Measurements from ENCODE around the gene ELP2. TPM values are rescaled to one million over a fixed set of nuclear protein-coding genes. Genes with fewer than 3 reads are reported as not detected.

The ELP2 gene
- total and polyA plus RNA-seq, 2 of the 8 experiments (the other 6 are each of a cell fraction or from before 2014, with no cell fraction given) = 55.8 to 165 TPM

DNA sequence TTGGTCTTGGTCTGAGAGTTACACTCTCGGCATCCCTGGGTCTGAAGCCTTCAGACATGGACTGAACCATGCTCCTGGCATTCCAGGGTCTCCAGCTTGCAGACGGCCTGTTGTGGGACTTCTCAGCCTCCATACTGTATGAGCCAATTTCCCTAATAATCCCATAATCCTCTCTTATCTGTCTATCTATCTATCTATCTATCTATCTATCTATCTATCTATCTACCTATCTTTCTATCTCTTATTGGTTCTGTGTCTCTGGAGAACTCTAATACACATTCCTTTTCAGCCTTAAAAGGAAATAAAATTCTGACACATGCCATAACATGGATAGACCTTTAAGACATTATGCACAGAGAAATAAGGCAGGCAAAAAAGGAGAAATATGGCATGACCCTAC is 24.9 kb upstream of the ELP2 start:
- 77% methylated on average over 2 of the region's 2 CpGs; no CpG with 5 or more reads in 1 of the 2 experiments for WGBS, 2 experiments (ENCODE audit: extremely low coverage in 1 of 2, insufficient coverage in 1 of 2, insufficient read length in 1 of 2, insufficient replicate concordance in 2 of 2, low coverage in 1 of 2, low lambda C conversion rate in 2 of 2, missing lambda C conversion rate in 1 of 2)
- CTCF ChIA-PET (ENCODE audit: partially characterized antibody) = interaction anchor here (0.7 to 2.1 kb wide), 2 partner anchors 9 kb away, joined by 3 to 9 read pairs; no protein-coding TSS in a partner anchor
- FAIRE-seq = no peak

More for the DNA sequence above, 24.9 kb upstream of the ELP2 start:
- no peak overlapping the region for H2AK5ac ChIP-seq (ENCODE audit: low read depth, low read length)
- DNase-seq (ENCODE audit: low read depth in 1 of 2, low spot score in 2 of 2) = no peak
- no peak overlapping the region for H2BK5ac ChIP-seq (ENCODE audit: low read depth, low read length)
- no peak overlapping the region for H3K4me2 ChIP-seq (ENCODE audit: insufficient read depth in 1 of 2, low read depth in 2 of 2, low read length in 2 of 2)
- no peaks in the 10 kb centered on the region for H4K20me1 ChIP-seq (replicated peaks in 1 of 2; ENCODE audit: control insufficient read depth in 1 of 2, insufficient read depth in 2 of 2, low read length in 2 of 2)
- H3K27me3 ChIP-seq (replicated peaks in 1 of 4; ENCODE audit: control insufficient read depth in 3 of 4, extremely low read depth in 1 of 4, insufficient read depth in 3 of 4, low read length in 3 of 4) = no peaks in the 10 kb centered on the region; a peak in 1 of 7 replicates
- H4K5ac ChIP-seq (ENCODE audit: insufficient read length, low read depth, low read length) = no peak overlapping the region
- no peak overlapping the region for H4K91ac ChIP-seq (replicated peaks; ENCODE audit: insufficient read length, low read length)
- H2BK120ac ChIP-seq (replicated peaks; ENCODE audit: low read depth, low read length) = no peak overlapping the region
- no peak overlapping the region for H3K14ac ChIP-seq (ENCODE audit: insufficient read length)
- H3K4me1 ChIP-seq (replicated peaks in 1 of 4; ENCODE audit: control insufficient read depth in 3 of 4, insufficient read depth in 4 of 4, low read length in 3 of 4) = no peaks in the 10 kb centered on the region
- H2BK15ac ChIP-seq (ENCODE audit: low read length) = no peak overlapping the region
- POLR2A ChIA-PET (ENCODE audit: partially characterized antibody) = interaction anchor here (1.2 kb wide), 1 partner anchor 15 kb away, joined by 3 read pairs; no protein-coding TSS in a partner anchor
- TF ChIP-seq SRF (IDR thresholded peaks at IDR 0.05; ENCODE audit: low read depth, low read length) (no peak), TCF12 (IDR thresholded peaks at IDR 0.05; ENCODE audit: low read depth, low read length) (no peak), HDAC6 (IDR thresholded peaks at IDR 0.05; ENCODE audit: low read depth, low read length) (no peak), HDAC2 (IDR thresholded peaks at IDR 0.05; ENCODE audit: borderline replicate concordance in 1 of 2, low read depth in 2 of 2, low read length in 2 of 2) (no peak), KDM4A (IDR thresholded peaks at IDR 0.05; ENCODE audit: low read depth, low read length, severe bottlenecking) (no peak), JUND (IDR thresholded peaks at IDR 0.05; ENCODE audit: low read length) (no peak)
- TF ChIP-seq, protein P1, sequence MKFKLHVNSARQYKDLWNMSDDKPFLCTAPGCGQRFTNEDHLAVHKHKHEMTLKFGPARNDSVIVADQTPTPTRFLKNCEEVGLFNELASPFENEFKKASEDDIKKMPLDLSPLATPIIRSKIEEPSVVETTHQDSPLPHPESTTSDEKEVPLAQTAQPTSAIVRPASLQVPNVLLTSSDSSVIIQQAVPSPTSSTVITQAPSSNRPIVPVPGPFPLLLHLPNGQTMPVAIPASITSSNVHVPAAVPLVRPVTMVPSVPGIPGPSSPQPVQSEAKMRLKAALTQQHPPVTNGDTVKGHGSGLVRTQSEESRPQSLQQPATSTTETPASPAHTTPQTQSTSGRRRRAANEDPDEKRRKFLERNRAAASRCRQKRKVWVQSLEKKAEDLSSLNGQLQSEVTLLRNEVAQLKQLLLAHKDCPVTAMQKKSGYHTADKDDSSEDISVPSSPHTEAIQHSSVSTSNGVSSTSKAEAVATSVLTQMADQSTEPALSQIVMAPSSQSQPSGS (IDR thresholded peaks at IDR 0.05; ENCODE audit: low read length) = no peak
- H3K79me2 ChIP-seq (ENCODE audit: control insufficient read depth in 1 of 2, insufficient read depth in 2 of 2, low read length in 2 of 2) = no peaks in the 10 kb centered on the region
- H3K79me1 ChIP-seq (ENCODE audit: low read depth, low read length) = no peaks in the 10 kb centered on the region
- no peak overlapping the region for H3K4me3 ChIP-seq (ENCODE audit: extremely low read depth in 1 of 4, insufficient read depth in 2 of 4, low read depth in 3 of 4, low read length in 4 of 4)
- H3K4ac ChIP-seq (replicated peaks; ENCODE audit: insufficient read length, low read depth, low read length) = no peak overlapping the region
- H3K23me2 ChIP-seq (ENCODE audit: low read depth, low read length) = no peaks in the 10 kb centered on the region
- no peak overlapping the region for H3K27ac ChIP-seq (ENCODE audit: low read depth, low read length)
- no peak overlapping the region for H4K8ac ChIP-seq (ENCODE audit: extremely low read depth, insufficient read depth, low read length)
- H3K23ac ChIP-seq (ENCODE audit: insufficient read length) = no peak overlapping the region
- H3K9me3 ChIP-seq (ENCODE audit: insufficient read depth in 2 of 2, low read depth in 1 of 2, low read length in 1 of 2) = no peaks in the 10 kb centered on the region
- no peak overlapping the region for H2BK20ac ChIP-seq (ENCODE audit: low read length)
- no peak overlapping the region for H3K18ac ChIP-seq (ENCODE audit: extremely low read depth, low read length)
- no peak overlapping the region for H3K9ac ChIP-seq (replicated peaks in 1 of 4; ENCODE audit: extremely low read depth in 1 of 4, low read depth in 3 of 4, low read length in 3 of 4)
- H3K56ac ChIP-seq (replicated peaks; ENCODE audit: insufficient read length, low read depth, low read length) = no peak overlapping the region
- no peak overlapping the region for H2AFZ ChIP-seq (ENCODE audit: low read length)
- H3K36me3 ChIP-seq (ENCODE audit: control insufficient read depth in 2 of 4, insufficient read depth in 4 of 4, low read length in 3 of 4) = peaks cover 0 to 4% (median 0%) of the 10 kb centered on the region in 4 experiments; a peak in 3 of 8 replicates
- H2BK12ac ChIP-seq (ENCODE audit: low read depth, low read length) = no peak overlapping the region
